Measurements from ENCODE around the gene RANBP9.

The RANBP9 gene

DNA sequence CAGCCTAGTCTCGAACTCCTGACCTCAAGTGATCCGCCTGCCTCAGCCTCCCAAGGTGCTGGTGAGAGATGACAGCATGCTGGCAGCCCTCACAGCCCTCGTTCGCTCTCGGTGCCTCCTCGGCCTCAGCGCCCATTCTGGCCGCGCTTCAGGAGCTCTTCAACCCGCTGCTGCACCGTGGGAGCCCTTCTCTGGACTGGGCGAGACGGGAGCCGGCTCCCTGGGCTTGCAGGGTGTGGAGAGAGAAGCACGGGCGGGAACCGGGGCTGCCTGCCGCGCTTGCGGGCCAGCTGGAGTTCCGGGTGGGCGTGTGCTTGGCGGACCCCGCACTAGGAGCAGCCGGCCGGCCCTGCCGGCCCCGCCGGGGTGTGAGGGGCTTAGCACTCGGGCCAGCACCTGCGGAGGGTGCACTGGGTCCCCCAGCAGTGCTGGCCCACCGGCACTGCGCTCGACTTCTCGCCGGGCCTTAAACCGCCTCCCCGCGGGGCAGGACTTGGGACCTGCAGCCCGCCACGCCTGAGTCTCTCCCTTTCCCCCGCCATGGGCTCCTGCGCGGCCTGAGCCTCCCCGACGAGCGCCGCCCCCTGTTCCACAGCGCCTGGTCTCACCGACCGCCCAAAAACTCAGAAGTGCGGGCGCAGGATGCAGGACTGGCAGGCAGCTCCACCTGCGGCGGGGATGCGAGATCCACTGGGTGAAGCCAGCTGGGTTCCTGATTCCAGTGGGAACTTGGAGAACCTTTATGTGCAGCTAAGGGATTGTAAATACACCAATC lies 31.5 kb upstream of the RANBP9 start (continued):
- TF ChIP-seq, protein P1, sequence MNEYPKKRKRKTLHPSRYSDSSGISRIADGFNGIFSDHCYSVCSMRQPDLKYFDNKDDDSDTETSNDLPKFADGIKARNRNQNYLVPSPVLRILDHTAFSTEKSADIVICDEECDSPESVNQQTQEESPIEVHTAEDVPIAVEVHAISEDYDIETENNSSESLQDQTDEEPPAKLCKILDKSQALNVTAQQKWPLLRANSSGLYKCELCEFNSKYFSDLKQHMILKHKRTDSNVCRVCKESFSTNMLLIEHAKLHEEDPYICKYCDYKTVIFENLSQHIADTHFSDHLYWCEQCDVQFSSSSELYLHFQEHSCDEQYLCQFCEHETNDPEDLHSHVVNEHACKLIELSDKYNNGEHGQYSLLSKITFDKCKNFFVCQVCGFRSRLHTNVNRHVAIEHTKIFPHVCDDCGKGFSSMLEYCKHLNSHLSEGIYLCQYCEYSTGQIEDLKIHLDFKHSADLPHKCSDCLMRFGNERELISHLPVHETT (tag by site-specific recombination; IDR thresholded peaks at IDR 0.05), result no peak
- TF ChIP-seq GLI2 (tag by site-specific recombination; IDR thresholded peaks at IDR 0.05; ENCODE audit: borderline replicate concordance, low read depth) (no peak), ZNF302 (tag by site-specific recombination; IDR thresholded peaks at IDR 0.05; ENCODE audit: low read depth) (no peak), BCL11B (tag by site-specific recombination; IDR thresholded peaks at IDR 0.05; ENCODE audit: low read depth) (no peak), MEIS1 (CRISPR knock-in tag; IDR thresholded peaks at IDR 0.05; ENCODE audit: borderline replicate concordance) (no peak)

DNA sequence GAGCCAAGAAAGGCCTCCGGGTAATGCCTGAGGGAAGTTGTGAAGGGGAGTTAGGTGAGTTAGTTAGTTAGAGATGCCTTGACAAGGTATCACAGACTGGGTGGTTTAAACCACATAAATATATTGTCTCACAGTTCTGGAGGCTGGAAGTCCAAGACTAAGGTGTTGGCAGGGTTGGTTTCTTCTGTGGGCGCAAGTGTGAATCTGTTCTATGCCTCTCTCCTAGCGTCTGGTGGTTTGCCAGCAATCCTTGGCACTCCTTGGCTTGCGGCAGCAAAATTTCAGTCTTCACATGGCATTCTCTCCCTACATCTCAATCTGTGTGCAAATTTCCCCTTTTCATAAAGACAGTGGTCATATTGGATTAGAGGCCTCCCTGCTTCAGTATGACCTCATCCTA lies 29.7 kb upstream of the RANBP9 start:
- H3K4me1 ChIP-seq (ENCODE audit: control insufficient read depth, insufficient read depth, low read length), result no peaks in the 10 kb centered on the region
- ChIA-PET POLR2A (no interaction called here), CTCF (interaction anchor here (0.5 kb wide), 1 partner anchor 52 kb away, joined by 5 read pairs; no protein-coding TSS in a partner anchor)
- no peaks in the 10 kb centered on the region for H3K9me3 ChIP-seq (ENCODE audit: control insufficient read depth, insufficient read depth, low read depth, low read length)
- H3K36me3 ChIP-seq (ENCODE audit: control insufficient read depth in 2 of 2, insufficient read depth in 1 of 2, low read length in 2 of 2), result no peaks in the 10 kb centered on the region
- H3K4me3 ChIP-seq (ENCODE audit: low read depth, low read length), result no peak overlapping the region
- TF ChIP-seq, protein P2, sequence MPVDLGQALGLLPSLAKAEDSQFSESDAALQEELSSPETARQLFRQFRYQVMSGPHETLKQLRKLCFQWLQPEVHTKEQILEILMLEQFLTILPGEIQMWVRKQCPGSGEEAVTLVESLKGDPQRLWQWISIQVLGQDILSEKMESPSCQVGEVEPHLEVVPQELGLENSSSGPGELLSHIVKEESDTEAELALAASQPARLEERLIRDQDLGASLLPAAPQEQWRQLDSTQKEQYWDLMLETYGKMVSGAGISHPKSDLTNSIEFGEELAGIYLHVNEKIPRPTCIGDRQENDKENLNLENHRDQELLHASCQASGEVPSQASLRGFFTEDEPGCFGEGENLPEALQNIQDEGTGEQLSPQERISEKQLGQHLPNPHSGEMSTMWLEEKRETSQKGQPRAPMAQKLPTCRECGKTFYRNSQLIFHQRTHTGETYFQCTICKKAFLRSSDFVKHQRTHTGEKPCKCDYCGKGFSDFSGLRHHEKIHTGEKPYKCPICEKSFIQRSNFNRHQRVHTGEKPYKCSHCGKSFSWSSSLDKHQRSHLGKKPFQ (tag by site-specific recombination; IDR thresholded peaks at IDR 0.05), result no peak
- TF ChIP-seq, protein P3, sequence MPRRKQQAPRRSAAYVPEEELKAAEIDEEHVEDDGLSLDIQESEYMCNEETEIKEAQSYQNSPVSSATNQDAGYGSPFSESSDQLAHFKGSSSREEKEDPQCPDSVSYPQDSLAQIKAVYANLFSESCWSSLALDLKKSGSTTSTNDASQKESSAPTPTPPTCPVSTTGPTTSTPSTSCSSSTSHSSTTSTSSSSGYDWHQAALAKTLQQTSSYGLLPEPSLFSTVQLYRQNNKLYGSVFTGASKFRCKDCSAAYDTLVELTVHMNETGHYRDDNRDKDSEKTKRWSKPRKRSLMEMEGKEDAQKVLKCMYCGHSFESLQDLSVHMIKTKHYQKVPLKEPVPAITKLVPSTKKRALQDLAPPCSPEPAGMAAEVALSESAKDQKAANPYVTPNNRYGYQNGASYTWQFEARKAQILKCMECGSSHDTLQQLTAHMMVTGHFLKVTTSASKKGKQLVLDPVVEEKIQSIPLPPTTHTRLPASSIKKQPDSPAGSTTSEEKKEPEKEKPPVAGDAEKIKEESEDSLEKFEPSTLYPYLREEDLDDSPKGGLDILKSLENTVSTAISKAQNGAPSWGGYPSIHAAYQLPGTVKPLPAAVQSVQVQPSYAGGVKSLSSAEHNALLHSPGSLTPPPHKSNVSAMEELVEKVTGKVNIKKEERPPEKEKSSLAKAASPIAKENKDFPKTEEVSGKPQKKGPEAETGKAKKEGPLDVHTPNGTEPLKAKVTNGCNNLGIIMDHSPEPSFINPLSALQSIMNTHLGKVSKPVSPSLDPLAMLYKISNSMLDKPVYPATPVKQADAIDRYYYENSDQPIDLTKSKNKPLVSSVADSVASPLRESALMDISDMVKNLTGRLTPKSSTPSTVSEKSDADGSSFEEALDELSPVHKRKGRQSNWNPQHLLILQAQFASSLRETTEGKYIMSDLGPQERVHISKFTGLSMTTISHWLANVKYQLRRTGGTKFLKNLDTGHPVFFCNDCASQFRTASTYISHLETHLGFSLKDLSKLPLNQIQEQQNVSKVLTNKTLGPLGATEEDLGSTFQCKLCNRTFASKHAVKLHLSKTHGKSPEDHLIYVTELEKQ (tag by site-specific recombination; IDR thresholded peaks at IDR 0.05; ENCODE audit: borderline replicate concordance), result no peak
- TF ChIP-seq MZF1 (tag by site-specific recombination; IDR thresholded peaks at IDR 0.05; ENCODE audit: borderline replicate concordance) (no peak), ZNF202 (tag by site-specific recombination; IDR thresholded peaks at IDR 0.05; ENCODE audit: borderline replicate concordance) (no peak), ZNF341 (tag by site-specific recombination; IDR thresholded peaks at IDR 0.05; ENCODE audit: low read depth) (no peak), ZXDB (tag by site-specific recombination; IDR thresholded peaks at IDR 0.05) (no peak), ZNF548 (tag by site-specific recombination; IDR thresholded peaks at IDR 0.05) (peak; percentile 90)
- TF ChIP-seq, protein P4, sequence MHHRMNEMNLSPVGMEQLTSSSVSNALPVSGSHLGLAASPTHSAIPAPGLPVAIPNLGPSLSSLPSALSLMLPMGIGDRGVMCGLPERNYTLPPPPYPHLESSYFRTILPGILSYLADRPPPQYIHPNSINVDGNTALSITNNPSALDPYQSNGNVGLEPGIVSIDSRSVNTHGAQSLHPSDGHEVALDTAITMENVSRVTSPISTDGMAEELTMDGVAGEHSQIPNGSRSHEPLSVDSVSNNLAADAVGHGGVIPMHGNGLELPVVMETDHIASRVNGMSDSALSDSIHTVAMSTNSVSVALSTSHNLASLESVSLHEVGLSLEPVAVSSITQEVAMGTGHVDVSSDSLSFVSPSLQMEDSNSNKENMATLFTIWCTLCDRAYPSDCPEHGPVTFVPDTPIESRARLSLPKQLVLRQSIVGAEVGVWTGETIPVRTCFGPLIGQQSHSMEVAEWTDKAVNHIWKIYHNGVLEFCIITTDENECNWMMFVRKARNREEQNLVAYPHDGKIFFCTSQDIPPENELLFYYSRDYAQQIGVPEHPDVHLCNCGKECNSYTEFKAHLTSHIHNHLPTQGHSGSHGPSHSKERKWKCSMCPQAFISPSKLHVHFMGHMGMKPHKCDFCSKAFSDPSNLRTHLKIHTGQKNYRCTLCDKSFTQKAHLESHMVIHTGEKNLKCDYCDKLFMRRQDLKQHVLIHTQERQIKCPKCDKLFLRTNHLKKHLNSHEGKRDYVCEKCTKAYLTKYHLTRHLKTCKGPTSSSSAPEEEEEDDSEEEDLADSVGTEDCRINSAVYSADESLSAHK (tag by site-specific recombination; IDR thresholded peaks at IDR 0.05), result no peak
- no peak overlapping the region for H3K27ac ChIP-seq (ENCODE audit: extremely low read depth, low read depth, low read length)
